HepG2 (cell line): Measurements from ENCODE around the gene JOSD1.

Experiments used
- CTCF ChIP-seq: sonication (generic); formaldehyde crosslinking; IDR thresholded peaks from 2 replicates; pipeline ENCODE4 v1.5.0; 2020; ENCODE audit warnings: mild to moderate bottlenecking, missing genetic modification reagents, moderate library complexity
- POLR2AphosphoS5 ChIP-seq: IDR thresholded peaks from 2 replicates; pipeline ENCODE4 v1.6.1; 2012; ENCODE audit warnings: low read depth, low read length

GRCh38 chr22:38713921-38714320 is 13.2 kb upstream of the JOSD1 start:
- TF ChIP-seq CTCF (CRISPR knock-in tag) = no peak
- no peak for TF ChIP-seq POLR2AphosphoS5
